ENCODE data around the gene ASPSCR1. TPM values are rescaled to one million over a fixed set of nuclear protein-coding genes. Genes with fewer than 3 reads are reported as not detected.

The ASPSCR1 gene
- polyA plus RNA-seq, 1 experiment = 15.4 TPM

DNA sequence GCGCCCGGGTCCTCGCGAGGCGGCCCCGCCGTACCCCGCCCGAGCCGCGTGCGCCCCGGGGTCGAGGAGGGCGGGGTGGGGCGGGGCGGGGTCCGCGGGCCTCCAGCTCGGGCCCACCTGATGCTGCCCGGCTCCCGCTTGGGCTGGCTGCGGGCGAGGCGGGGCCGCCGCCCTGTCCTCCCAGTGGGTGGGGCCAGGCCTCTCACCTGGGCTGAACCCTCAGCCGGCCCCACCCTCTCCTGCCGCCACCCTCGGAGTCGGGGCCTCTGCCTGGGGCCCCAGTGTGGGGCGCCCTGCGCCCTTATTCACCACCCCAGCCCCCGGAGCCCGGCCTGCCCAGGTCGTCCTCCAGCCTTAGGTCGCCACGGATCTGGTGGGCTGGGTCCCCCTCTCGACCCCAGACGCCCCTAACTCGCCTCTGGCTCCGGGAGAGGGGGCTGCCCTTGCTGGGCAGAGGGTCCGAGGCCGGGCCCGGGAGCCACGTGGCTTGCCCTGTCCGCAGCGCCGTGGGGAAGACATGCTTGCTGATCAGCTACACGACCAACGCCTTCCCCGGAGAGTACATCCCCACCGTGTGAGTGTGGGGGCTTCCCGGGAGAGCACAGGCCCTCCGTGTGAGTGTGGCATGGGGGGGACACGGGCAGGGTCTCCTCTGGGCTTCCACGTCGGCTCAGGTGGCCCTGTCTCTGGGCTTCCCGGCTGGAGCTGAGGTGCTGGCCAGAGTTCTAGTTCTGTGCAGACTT, 54.6 kb downstream of the ASPSCR1 start:
- Histone ChIP-seq H3K36me3 (ENCODE audit: control insufficient read depth, insufficient read depth, low read length) (peaks cover 2% of the 10 kb centered on the region; the same call in 1 of the 2 replicates), H3K4me3 (ENCODE audit: low read depth, low read length) (peak overlapping the region; percentile 44), H3K27me3 (ENCODE audit: control insufficient read depth, insufficient read depth, low read length) (no peaks in the 10 kb centered on the region)
- CTCF ChIA-PET = interaction anchor here (1.1 to 3.5 kb wide), 4 partner anchors 10 to 130 kb away, joined by 4 to 13 read pairs (median 5); no protein-coding TSS in a partner anchor
- no peak for DNase-seq (ENCODE audit: low read depth)
- TF ChIP-seq, protein P1, sequence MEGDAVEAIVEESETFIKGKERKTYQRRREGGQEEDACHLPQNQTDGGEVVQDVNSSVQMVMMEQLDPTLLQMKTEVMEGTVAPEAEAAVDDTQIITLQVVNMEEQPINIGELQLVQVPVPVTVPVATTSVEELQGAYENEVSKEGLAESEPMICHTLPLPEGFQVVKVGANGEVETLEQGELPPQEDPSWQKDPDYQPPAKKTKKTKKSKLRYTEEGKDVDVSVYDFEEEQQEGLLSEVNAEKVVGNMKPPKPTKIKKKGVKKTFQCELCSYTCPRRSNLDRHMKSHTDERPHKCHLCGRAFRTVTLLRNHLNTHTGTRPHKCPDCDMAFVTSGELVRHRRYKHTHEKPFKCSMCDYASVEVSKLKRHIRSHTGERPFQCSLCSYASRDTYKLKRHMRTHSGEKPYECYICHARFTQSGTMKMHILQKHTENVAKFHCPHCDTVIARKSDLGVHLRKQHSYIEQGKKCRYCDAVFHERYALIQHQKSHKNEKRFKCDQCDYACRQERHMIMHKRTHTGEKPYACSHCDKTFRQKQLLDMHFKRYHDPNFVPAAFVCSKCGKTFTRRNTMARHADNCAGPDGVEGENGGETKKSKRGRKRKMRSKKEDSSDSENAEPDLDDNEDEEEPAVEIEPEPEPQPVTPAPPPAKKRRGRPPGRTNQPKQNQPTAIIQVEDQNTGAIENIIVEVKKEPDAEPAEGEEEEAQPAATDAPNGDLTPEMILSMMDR (IDR thresholded peaks at IDR 0.05; ENCODE audit: insufficient read depth, low read depth, low read length) = no peak
- POLR2A ChIA-PET = no interaction called here

DNA sequence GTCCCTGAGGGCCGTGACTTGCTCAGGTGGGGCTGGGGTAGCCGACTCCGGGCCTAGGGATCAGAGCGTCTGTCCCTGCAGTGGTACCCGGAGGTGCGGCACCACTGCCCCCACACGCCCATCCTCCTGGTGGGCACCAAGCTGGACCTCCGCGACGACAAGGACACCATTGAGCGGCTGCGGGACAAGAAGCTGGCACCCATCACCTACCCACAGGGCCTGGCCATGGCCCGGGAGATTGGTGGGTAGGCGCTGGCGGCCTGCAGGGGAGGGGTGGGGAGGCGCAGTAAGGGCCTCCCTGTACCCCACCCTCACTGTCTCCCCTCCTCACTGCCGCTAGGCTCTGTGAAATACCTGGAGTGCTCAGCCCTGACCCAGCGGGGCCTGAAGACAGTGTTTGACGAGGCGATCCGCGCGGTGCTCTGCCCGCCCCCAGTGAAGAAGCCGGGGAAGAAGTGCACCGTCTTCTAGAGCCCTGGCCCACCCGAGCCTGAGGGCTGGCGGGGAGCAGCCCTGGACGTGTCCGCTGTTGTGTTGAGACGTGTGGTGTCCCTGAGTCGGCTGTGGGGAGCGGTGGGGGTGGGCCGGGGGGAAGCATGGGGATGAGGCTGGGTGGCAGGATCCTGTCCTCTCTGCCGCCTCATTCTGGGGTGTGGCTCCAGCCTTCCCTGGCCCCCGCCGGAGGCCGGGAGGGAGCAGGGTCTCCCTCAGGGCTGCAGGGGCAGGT, 56.1 kb downstream of the ASPSCR1 start:
- POLR2A ChIA-PET = no interaction called here
- Histone ChIP-seq H3K4me3 (ENCODE audit: low read depth, low read length) (no peak overlapping the region), H3K36me3 (ENCODE audit: control insufficient read depth, insufficient read depth, low read length) (no peaks in the 10 kb centered on the region; the same call in 1 of the 2 replicates), H3K27me3 (ENCODE audit: control insufficient read depth, insufficient read depth, low read length) (no peaks in the 10 kb centered on the region)
- no peak for DNase-seq (ENCODE audit: low read depth)
- TF ChIP-seq, protein P1 (IDR thresholded peaks at IDR 0.05; ENCODE audit: insufficient read depth, low read depth, low read length) = no peak
- CTCF ChIA-PET = interaction anchor here (0.6 to 1.5 kb wide), 3 partner anchors 12 to 250 kb away, joined by 3 to 5 read pairs (median 4); no protein-coding TSS in a partner anchor

DNA sequence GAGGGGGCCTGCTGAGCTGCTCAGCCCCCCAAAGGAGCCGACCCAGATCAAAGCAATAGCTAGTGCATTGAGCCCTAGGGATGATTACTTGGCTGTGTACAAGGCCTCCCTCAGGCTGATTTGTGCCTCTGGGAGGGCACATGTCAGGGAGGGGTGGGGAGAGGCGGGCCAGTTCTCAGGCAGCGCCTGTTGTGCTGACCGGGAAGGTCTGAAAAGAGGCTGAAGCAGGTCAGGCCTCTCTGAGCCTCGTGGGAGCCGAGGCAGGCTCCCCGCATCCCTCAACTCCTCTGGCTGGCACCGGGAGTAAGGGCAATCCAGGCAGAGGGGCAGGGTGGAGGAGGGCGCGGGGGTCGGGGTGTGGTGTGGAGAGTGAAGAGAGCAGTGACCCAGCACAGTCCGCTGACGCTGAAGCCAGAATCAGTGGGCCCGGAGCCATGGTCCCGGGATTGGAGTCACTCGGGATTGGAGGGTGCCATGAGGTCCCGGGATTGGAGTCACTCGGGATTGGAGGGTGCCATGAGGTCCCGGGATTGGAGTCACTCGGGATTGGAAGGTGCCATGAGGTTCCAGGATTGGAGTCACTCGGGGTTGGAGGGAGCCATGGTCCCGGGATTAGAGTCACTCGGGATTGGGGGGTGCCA, 57.1 kb downstream of the ASPSCR1 start:
- POLR2A ChIA-PET = interaction anchor here (0.6 kb wide), 1 partner anchor 118 kb away, joined by 3 read pairs; no protein-coding TSS in a partner anchor
- Histone ChIP-seq H3K4me3 (ENCODE audit: low read depth, low read length) (no peak overlapping the region), H3K27me3 (ENCODE audit: control insufficient read depth, insufficient read depth, low read length) (no peaks in the 10 kb centered on the region), H3K36me3 (ENCODE audit: control insufficient read depth, insufficient read depth, low read length) (no peaks in the 10 kb centered on the region; the same call in 1 of the 2 replicates)
- CTCF ChIA-PET = interaction anchor here (0.6 to 5.0 kb wide), 2 partner anchors 16 to 249 kb away, joined by 3 to 23 read pairs; no protein-coding TSS in a partner anchor
- DNase-seq (ENCODE audit: low read depth) = no peak
- TF ChIP-seq, protein P1 (IDR thresholded peaks at IDR 0.05; ENCODE audit: insufficient read depth, low read depth, low read length) = no peak

DNA sequence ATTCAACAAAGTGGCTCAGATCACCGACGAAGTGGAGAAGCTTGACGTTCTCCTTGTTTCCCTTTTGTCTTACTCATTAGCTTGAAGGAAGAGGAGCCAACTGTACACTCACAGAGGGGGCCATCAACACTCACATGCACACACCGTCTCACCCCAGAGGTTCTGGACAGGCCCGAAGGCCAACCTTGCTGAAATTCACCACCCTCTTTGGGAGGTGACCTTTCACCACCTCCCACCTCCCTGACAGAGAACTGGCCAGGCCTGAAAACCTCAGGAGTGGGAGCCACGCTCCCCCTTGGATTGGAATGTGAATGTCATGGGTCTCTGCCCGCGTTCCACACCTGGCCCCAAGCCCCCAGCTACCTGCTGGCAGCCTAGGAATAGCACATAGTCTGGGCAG, 58.1 kb downstream of the ASPSCR1 start:
- POLR2A ChIA-PET = interaction anchor here (0.6 kb wide), 1 partner anchor 117 kb away, joined by 3 read pairs; no protein-coding TSS in a partner anchor
- no peak for DNase-seq (ENCODE audit: low read depth)
- Histone ChIP-seq H3K4me3 (ENCODE audit: low read depth, low read length) (no peak overlapping the region), H3K27me3 (ENCODE audit: control insufficient read depth, insufficient read depth, low read length) (no peaks in the 10 kb centered on the region), H3K36me3 (ENCODE audit: control insufficient read depth, insufficient read depth, low read length) (no peaks in the 10 kb centered on the region)
- TF ChIP-seq, protein P1 (IDR thresholded peaks at IDR 0.05; ENCODE audit: insufficient read depth, low read depth, low read length) = no peak
- CTCF ChIA-PET = interaction anchor here (1.9 to 5.0 kb wide), 2 partner anchors 15 to 76 kb away, joined by 7 to 23 read pairs; partner anchors contain the start of gene NOTUM
